Kasumi-1 (cell line): Measurements from ENCODE around the gene PRSS2.
A peak's percentile ranks its signal among the peaks of the same experiment; 100 is the strongest.
"Not testable (repeated sequence)": the region's sequence is repeated elsewhere in the genome, so short reads cannot be mapped to it uniquely, and the experiment has no call there.

ENCODE experiments used
- DNase-seq, 2 experiments: peaks; one replicate each; lab custom pipeline; 2025; lab: John Stamatoyannopoulos, UW

PRSS2 gene

GRCh38 chr7:142759433-142759832 is 11.3 kb upstream of the PRSS2 start:
- no peak for DNase-seq

GRCh38 chr7:142760071-142760642 is 10.6 kb upstream of the PRSS2 start:
- no peak for DNase-seq

GRCh38 chr7:142761606-142762005 is 9.2 kb upstream of the PRSS2 start:
- DNase-seq = not testable (repeated sequence)

- no peak for DNase-seq
Observed at GRCh38 chr7:142762104-142762503, 8.7 kb upstream of the PRSS2 start.

- DNase-seq = no peak
Observed at GRCh38 chr7:142767451-142767850, 3.3 kb upstream of the PRSS2 start.

GRCh38 chr7:142767861-142768260 is 2.9 kb upstream of the PRSS2 start:
- no peak for DNase-seq

- DNase-seq = not testable (repeated sequence)
Observed at GRCh38 chr7:142768885-142769284, 1.9 kb upstream of the PRSS2 start.

GRCh38 chr7:142771353-142771723 is 568 bp downstream of the PRSS2 start:
- no peak for DNase-seq

- no peak for DNase-seq
Observed at GRCh38 chr7:142772051-142772450, 1.3 kb downstream of the PRSS2 start.

GRCh38 chr7:142772673-142773072 is 1.9 kb downstream of the PRSS2 start:
- no peak for DNase-seq

- no peak for DNase-seq
Observed at GRCh38 chr7:142773230-142773629, 2.5 kb downstream of the PRSS2 start.

GRCh38 chr7:142773937-142774744 is 3.4 kb downstream of the PRSS2 start:
- no peak for DNase-seq

- DNase-seq = no peak
Observed at GRCh38 chr7:142774826-142775225, 4.1 kb downstream of the PRSS2 start.

- DNase-seq = not testable (repeated sequence)
Observed at GRCh38 chr7:142775351-142776115, 4.8 kb downstream of the PRSS2 start.

- DNase-seq = no peak
Observed at GRCh38 chr7:142776206-142776844, 5.6 kb downstream of the PRSS2 start.

- not testable (repeated sequence) for DNase-seq
Observed at GRCh38 chr7:142776845-142777225, 6.1 kb downstream of the PRSS2 start.

GRCh38 chr7:142777318-142777717 is 6.5 kb downstream of the PRSS2 start:
- no peak for DNase-seq

- DNase-seq = peak; percentile 96 to 97
Observed at GRCh38 chr7:142782922-142783900, 12.4 kb downstream of the PRSS2 start.

- peak; percentile 20 to 22 for DNase-seq
Observed at GRCh38 chr7:142784096-142784495, 13.3 kb downstream of the PRSS2 start.

- DNase-seq = no peak
Observed at GRCh38 chr7:142784716-142785115, 13.9 kb downstream of the PRSS2 start.

- DNase-seq = no peak
Observed at GRCh38 chr7:142785841-142786250, 15.1 kb downstream of the PRSS2 start.
